ENCODE results near the gene PCK2.

GRCh38 chr14:24094841-24095270 lies 745 bp downstream of the PCK2 start:
- TF ChIP-seq YY1 (IDR thresholded peaks at IDR 0.05; ENCODE audit: low read depth, low read length) (no peak), BCL11A (IDR thresholded peaks at IDR 0.05; ENCODE audit: low read depth in 2 of 2, low read length in 2 of 2) (no peak), BRCA1 (IDR thresholded peaks at IDR 0.05; ENCODE audit: low read depth, low read length) (no peak), TEAD4 (IDR thresholded peaks at IDR 0.05; ENCODE audit: low read depth, low read length) (no peak), MAX (IDR thresholded peaks at IDR 0.05) (no peak)

Data from H1 (cell line).